Measurements from ENCODE around the gene PPP1R37. TPM values are rescaled to one million over a fixed set of nuclear protein-coding genes. Genes with fewer than 3 reads are reported as not detected.
A peak's percentile ranks its signal among the peaks of the same experiment; 100 is the strongest.

PPP1R37 gene
- total and polyA plus RNA-seq, 2 of the 8 experiments (the other 6 are each of a cell fraction or from before 2014, with no cell fraction given), result 14.6 to 25.7 TPM

DNA sequence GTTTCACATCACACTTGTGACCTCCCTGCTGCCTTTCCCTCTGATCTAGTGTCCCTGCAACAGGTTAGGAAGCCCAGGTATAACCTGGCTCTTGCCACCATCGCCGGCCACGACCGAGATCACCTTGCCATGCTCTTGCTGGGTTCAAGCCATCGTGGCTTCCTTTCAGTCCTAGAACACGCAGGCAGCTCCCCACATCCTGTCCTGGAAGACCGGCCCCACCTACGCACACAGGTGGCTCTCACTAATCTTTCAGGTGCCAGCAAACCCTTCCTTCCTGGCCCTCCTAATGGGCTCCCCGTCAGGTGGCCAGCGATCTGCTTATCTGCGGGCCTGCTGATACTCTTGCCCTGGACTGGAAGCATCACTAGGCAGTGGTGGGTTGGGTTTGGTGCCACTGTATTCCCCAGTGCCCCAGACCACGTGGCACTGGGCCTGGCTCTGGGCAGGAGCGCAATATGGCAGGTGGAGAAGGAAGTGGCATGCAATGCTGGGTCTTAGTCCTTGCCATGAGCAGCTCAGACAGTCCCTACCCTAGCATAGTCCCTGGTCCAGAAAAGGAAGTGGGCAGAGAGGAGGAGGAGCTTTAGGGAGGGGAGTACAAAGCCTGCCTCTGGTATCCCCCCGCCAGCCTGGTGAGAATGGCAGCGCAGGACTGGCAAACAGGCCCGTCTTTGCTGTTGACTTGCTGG, 11.8 kb downstream of the PPP1R37 start:
- Histone ChIP-seq H3K79me1 (ENCODE audit: low read depth, low read length) (peaks cover 54% of the 10 kb centered on the region), H3K27ac (ENCODE audit: low read depth, low read length) (no peak overlapping the region), H3K56ac (replicated peaks; ENCODE audit: insufficient read length, low read depth, low read length) (no peak overlapping the region), H3K36me3 (ENCODE audit: control insufficient read depth in 2 of 4, insufficient read depth in 4 of 4, low read length in 3 of 4) (no peaks in the 10 kb centered on the region; a peak in 1 of 8 replicates), H4K91ac (replicated peaks; ENCODE audit: insufficient read length, low read length) (no peak overlapping the region), H3K14ac (ENCODE audit: insufficient read length) (no peak overlapping the region), H2AK5ac (ENCODE audit: low read depth, low read length) (no peak overlapping the region), H4K5ac (ENCODE audit: insufficient read length, low read depth, low read length) (no peak overlapping the region), H3K79me2 (ENCODE audit: control insufficient read depth in 1 of 2, insufficient read depth in 2 of 2, low read length in 2 of 2) (peaks cover 10 to 89% of the 10 kb centered on the region in 2 experiments), H4K8ac (ENCODE audit: extremely low read depth, insufficient read depth, low read length) (peak overlapping the region; percentile 75; the same call in 1 of the 2 replicates), H3K4me2 (ENCODE audit: insufficient read depth in 1 of 2, low read depth in 2 of 2, low read length in 2 of 2) (no peak overlapping the region), H3K18ac (ENCODE audit: extremely low read depth, low read length) (no peak overlapping the region), H3K23me2 (ENCODE audit: low read depth, low read length) (no peaks in the 10 kb centered on the region), H3K23ac (ENCODE audit: insufficient read length) (no peak overlapping the region), H4K20me1 (replicated peaks in 1 of 2; ENCODE audit: control insufficient read depth in 1 of 2, insufficient read depth in 2 of 2, low read length in 2 of 2) (peaks cover 47 to 51% of the 10 kb centered on the region in 2 experiments), H2BK20ac (ENCODE audit: low read length) (no peak overlapping the region), H3K4ac (replicated peaks; ENCODE audit: insufficient read length, low read depth, low read length) (no peak overlapping the region), H3K9me3 (ENCODE audit: insufficient read depth in 2 of 2, low read depth in 1 of 2, low read length in 1 of 2) (no peaks in the 10 kb centered on the region), H2BK120ac (replicated peaks; ENCODE audit: low read depth, low read length) (no peak overlapping the region), H3K4me1 (replicated peaks in 1 of 4; ENCODE audit: control insufficient read depth in 3 of 4, insufficient read depth in 4 of 4, low read length in 3 of 4) (peaks cover 0 to 17% (median 4%) of the 10 kb centered on the region in 4 experiments; a peak in 5 of 7 replicates), H2BK15ac (ENCODE audit: low read length) (no peak overlapping the region), H2AFZ (ENCODE audit: low read length) (no peak overlapping the region), H2BK5ac (ENCODE audit: low read depth, low read length) (no peak overlapping the region), H3K4me3 (ENCODE audit: extremely low read depth in 1 of 4, insufficient read depth in 2 of 4, low read depth in 3 of 4, low read length in 4 of 4) (no peak overlapping the region), H2BK12ac (ENCODE audit: low read depth, low read length) (no peak overlapping the region), H3K9ac (replicated peaks in 1 of 4; ENCODE audit: extremely low read depth in 1 of 4, low read depth in 3 of 4, low read length in 3 of 4) (no peak overlapping the region), H3K27me3 (replicated peaks in 1 of 4; ENCODE audit: control insufficient read depth in 3 of 4, extremely low read depth in 1 of 4, insufficient read depth in 3 of 4, low read length in 3 of 4) (no peaks in the 10 kb centered on the region)
- no peak for FAIRE-seq
- ChIA-PET POLR2A (ENCODE audit: partially characterized antibody) (interaction anchor here (0.9 to 8.4 kb wide), 5 partner anchors 6 to 31 kb away, joined by 3 to 70 read pairs (median 3); partner anchors contain the start of gene PPP1R37), CTCF (ENCODE audit: partially characterized antibody) (interaction anchor here (1.0 to 4.2 kb wide), 6 partner anchors 9 to 43 kb away, joined by 3 to 19 read pairs (median 4); partner anchors contain the start of gene PPP1R37)
- DNase-seq (ENCODE audit: low read depth in 1 of 2, low spot score in 2 of 2), result no peak
- WGBS, 2 experiments (ENCODE audit: extremely low coverage in 1 of 2, insufficient coverage in 1 of 2, insufficient read length in 1 of 2, insufficient replicate concordance in 2 of 2, low coverage in 1 of 2, low lambda C conversion rate in 2 of 2, missing lambda C conversion rate in 1 of 2), result 94% methylated on average over 16 of the region's 16 CpGs; no CpG with 5 or more reads in 1 of the 2 experiments
- TF ChIP-seq ZNF274 (IDR thresholded peaks at IDR 0.05; ENCODE audit: borderline replicate concordance, extremely low read depth, low read length), result no peak
- no peak for TF ChIP-seq ATF3 (IDR thresholded peaks at IDR 0.05; ENCODE audit: insufficient read depth, low read depth, low read length)
- no peak for TF ChIP-seq TBP (IDR thresholded peaks at IDR 0.05; ENCODE audit: low read depth, low read length)
- no peak for TF ChIP-seq CTCF (IDR thresholded peaks at IDR 0.05; ENCODE audit: control extremely low read depth in 1 of 3, insufficient read depth in 1 of 3, low read depth in 1 of 3, low read length in 3 of 3)
- no peak for TF ChIP-seq NRF1 (IDR thresholded peaks at IDR 0.05; ENCODE audit: low read depth, low read length)
- TF ChIP-seq POU5F1 (IDR thresholded peaks at IDR 0.05; ENCODE audit: low read depth, low read length), result no peak
- no peak for TF ChIP-seq CBX8 (IDR thresholded peaks at IDR 0.05; ENCODE audit: borderline replicate concordance, low read depth, low read length)
- no peak for TF ChIP-seq RAD21 (IDR thresholded peaks at IDR 0.05 in 1 of 2, conservative IDR thresholded peaks at IDR 0.05 in 1 of 2; ENCODE audit: low read depth in 2 of 2, low read length in 2 of 2)
- TF ChIP-seq BACH1 (IDR thresholded peaks at IDR 0.05; ENCODE audit: low read length), result no peak
